Measurements from ENCODE around the gene FAM237B.

FAM237B gene

DNA sequence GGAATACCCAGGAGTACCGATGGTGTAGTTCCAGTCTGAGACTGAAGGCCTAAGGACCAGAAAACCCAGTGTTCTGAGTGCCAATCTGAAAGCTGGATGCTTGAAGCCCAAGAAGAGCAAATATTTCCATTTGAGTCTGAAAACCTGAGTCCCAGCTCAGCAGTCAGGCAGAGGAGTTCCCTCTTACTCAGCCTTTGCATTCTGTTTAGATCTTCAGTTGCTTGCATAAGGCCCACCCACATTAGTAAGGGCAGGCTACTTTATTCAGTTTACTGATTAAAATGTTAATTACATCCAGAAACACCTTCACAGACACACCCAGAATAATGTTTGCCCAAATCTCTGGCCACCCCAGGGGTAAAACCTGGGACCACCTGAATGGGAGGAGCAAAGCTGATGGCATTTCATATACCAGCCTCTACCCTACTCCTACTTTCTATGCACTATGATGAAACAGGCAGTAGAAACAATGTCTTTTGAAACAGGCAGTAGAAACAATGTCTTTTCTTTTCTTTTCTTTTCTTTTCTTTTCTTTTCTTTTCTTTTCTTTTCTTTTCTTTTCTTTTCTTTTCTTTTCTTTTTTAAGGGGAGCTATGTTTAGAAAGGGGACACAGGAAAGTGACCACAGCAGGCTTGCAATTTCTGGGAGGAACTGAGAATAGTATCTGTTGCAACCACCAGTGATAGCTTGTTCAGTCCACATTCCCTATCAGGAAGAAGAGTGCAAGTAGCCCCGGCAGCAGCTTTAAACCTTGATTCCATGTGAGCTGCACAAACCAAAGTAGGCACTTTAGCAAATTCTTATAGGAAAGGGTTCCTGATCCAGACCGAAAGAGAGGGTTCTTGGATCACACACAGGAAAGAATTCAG, 30.6 kb downstream of the FAM237B start:
- DNase-seq (ENCODE audit: low read depth in 2 of 2): no peak

DNA sequence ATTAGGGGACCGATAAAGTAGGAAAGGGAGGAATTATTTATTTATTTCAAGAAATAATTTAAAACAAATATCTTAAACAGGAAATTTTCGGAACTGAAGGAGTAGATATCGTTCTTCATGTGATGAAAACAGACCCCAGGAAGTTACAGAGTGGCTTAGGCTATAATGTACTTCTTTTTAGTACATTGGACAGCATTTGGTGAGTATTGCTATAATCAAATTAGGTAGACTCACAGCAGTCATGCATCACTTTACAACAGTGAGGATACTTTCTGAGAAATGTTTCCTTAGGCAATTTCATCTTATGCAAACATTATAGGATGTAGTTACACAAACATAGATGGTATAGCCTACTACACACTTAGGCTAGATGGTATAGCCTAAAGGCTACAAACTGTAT, 33.0 kb downstream of the FAM237B start:
- DNase-seq (ENCODE audit: low read depth in 2 of 2): no peak

GRCh38 chr7:90276033-90276728, 44.9 kb downstream of the FAM237B start:
- no peak for DNase-seq (ENCODE audit: low read depth in 2 of 2)

DNA sequence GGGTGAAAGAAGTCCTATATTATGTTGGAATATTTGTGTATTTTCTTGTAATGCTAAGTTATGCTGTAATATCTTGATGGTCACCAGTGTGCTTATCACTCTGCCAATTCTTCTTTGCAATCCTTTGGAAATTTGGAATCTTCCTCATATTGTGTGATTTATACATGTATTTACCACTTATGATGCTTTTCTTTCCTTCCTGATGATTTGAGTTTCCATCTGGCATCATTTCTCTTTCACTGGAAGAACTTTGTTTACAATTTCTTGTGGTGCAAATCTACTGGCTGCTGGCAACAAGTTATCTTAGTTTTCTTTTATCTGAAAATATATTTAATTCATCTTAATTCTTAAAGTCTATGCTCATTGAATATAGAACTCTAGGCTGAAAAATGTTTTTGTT, 46.9 kb downstream of the FAM237B start:
- DNase-seq (ENCODE audit: low read depth in 2 of 2): no peak

DNA sequence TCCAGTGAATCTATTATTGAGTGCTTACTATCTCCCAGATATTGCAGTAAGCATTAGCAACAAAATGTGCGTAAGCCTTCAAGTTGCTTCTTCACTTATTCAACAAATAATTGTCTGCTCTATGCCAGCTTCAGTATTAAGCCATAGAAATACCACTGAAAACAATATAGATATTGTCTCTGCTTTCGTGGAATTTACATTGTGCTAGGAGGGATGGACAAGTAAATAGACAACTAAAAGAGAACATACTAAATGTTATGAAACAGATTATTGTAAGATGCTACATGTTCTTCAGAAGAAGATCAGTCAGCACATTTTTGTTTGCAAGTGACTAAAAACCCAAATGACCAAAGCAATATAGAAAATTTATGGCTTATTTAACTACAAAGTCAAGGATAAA, 48.9 kb downstream of the FAM237B start:
- no peak for DNase-seq (ENCODE audit: low read depth in 2 of 2)

- DNase-seq (ENCODE audit: low read depth in 2 of 2): no peak
These were observed 49.4 kb downstream of the FAM237B start for GRCh38 chr7:90271753-90272152.

GRCh38 chr7:90270431-90271178, 50.5 kb downstream of the FAM237B start:
- DNase-seq (ENCODE audit: low read depth in 2 of 2): no peak

- DNase-seq (ENCODE audit: low read depth in 2 of 2): no peak
These were observed 51.9 kb downstream of the FAM237B start for GRCh38 chr7:90269163-90269562.

GRCh38 chr7:90267263-90267858, 53.7 kb downstream of the FAM237B start:
- no peak for DNase-seq (ENCODE audit: low read depth in 2 of 2)

DNA sequence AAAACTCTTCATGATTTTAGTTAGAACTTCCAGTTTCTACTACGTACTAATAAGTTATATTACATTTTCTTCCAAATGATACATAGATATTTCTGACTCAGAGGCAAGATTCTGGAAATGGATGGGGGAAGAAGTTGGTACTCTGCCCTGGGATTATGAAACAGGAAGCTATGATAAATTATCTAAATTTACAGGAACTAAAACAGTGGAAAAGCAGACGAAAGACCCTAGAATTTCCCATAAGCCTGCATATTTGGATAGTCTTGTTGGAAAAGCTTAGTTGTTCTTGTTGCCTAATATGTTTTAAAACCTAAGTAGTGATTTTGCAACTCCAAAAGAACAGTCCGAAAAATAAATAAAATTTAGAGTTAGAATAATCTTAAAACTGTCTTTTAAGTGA, 54.3 kb downstream of the FAM237B start:
- DNase-seq (ENCODE audit: low read depth in 2 of 2): no peak
